Fibroblast of mammary gland (primary cell): Measurements from ENCODE around the gene GJA1.

Experiments used
- DNase-seq: peaks from one replicate; pipeline ENCODE4 v3.0.0-alpha.2; 2010; ENCODE audit warnings: low read depth
- H3K4me3 ChIP-seq: 2 replicates; pipeline ENCODE4 v1.5.1; 2011; ENCODE audit warnings: low read depth, mild to moderate bottlenecking, low read length, moderate library complexity; ENCODE audit not compliant: control insufficient read depth
- CTCF ChIP-seq: conservative IDR thresholded peaks from 2 replicates; pipeline ENCODE4 v1.5.1; 2011; ENCODE audit warnings: low read depth, low read length, inconsistent platforms; ENCODE audit not compliant: control insufficient read depth, insufficient read depth

GJA1 gene

DNA sequence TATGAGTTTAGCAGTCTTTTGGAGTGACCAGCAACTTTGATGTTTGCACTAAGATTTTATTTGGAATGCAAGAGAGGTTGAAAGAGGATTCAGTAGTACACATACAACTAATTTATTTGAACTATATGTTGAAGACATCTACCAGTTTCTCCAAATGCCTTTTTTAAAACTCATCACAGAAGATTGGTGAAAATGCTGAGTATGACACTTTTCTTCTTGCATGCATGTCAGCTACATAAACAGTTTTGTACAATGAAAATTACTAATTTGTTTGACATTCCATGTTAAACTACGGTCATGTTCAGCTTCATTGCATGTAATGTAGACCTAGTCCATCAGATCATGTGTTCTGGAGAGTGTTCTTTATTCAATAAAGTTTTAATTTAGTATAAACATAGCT is 13.9 kb downstream of the GJA1 start:
- no peak for TF ChIP-seq CTCF
- H3K4me3 ChIP-seq, result no peak overlapping the region
- no peak for DNase-seq

DNA sequence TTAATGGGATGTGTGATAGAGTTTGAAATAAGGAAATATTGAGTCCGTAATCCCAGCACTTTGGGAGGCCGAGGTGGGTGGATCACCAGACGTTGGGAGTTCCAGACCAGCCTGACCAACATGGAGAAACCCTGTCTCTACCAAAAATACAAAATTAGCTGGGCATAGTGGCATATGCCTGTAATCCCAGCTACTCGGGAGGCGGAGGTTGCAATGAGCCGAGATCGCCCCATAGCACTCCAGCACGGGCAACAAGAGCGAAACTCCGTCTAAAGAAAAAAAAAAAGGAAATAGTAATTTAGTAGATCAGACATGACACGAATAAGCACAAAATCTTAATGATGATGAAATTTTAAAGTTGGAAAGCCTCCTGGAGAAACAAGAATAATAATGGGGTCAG is 14.8 kb downstream of the GJA1 start:
- TF ChIP-seq CTCF, result no peak
- no peak for DNase-seq
- H3K4me3 ChIP-seq, result no peak overlapping the region

- no peak for DNase-seq
- TF ChIP-seq CTCF, result no peak
- no peak overlapping the region for H3K4me3 ChIP-seq
These were observed 15.8 kb downstream of the GJA1 start for GRCh38 chr6:121451250-121451649.

DNA sequence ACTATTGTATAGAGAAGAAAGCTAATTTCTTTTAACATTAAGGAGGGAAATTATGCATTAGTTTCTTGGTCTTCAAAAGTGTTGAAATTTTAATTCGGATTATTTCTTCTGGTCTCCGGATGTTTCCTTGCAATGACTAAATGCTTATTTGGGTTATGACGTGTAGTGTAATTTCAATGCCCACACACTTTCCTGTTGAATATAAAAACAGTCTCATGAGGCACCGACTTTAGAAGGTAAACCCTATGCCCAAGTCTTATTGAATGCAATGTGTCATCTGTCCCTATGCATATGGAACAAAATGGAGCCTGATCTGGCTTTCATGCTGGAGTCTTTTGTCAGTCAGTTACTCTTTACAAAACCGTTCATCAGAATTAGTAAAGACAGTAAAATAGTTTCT is 17.7 kb downstream of the GJA1 start:
- DNase-seq, result no peak
- no peak overlapping the region for H3K4me3 ChIP-seq
- no peak for TF ChIP-seq CTCF

DNA sequence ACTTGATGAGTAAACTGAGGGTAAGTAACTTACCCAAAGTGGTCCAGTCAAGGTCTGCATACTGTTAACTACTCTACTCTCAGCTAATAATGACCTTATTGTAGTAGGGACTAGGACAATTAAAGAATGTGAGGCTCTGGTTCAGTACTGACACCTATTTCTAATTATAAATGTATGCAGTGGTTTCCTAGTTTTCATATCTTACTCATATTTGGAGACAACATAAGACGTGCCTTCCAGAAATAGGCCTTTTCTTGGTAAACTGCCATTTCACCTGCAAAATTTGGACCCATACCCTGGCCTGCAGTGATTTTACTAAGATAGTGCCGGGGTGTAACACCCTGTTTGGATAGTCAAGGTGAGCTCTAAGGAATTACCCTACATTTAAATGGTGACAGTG is 24.7 kb downstream of the GJA1 start:
- no peak overlapping the region for H3K4me3 ChIP-seq
- no peak for TF ChIP-seq CTCF
- DNase-seq, result no peak

GRCh38 chr6:121463087-121463486 is 27.6 kb downstream of the GJA1 start:
- no peak for TF ChIP-seq CTCF
- DNase-seq, result no peak
- H3K4me3 ChIP-seq, result no peak overlapping the region

DNA sequence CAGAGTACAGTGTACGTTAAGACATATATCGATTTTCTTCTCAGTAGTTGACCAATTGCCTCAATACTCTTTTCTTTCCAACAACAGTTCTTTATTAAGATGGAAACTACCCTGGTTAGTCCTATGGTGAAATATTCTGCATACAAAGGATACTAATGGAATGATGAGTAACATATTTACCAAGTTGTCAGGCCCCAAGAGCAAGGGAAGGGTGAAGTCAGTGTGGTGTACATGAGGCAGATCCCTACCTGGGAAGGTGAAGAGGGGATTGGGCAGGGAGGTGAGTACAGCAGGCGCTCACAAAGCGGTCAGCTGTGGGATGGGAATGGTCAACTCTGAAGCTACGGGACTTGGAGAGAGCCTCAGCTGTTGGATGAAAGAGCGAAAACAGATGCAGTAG is 29.7 kb downstream of the GJA1 start:
- DNase-seq, result no peak
- TF ChIP-seq CTCF, result no peak
- H3K4me3 ChIP-seq, result no peak overlapping the region
